Transverse colon (tissue), 4 donors: ENCODE measurements around the gene SLC22A23. TPM values are rescaled to one million over a fixed set of nuclear protein-coding genes. Genes with fewer than 3 reads are reported as not detected.

Source experiments
- DNase-seq: peaks from one replicate; pipeline ENCODE4 v3.0.0-alpha.2; 2019
- H3K27ac ChIP-seq, 4 donors: fragments of 200-600 bp; sonication (generic); 2 replicates each; pipeline ENCODE4 v1.5.1; 2016 to 2018; ENCODE audit warnings: inconsistent platforms in 4 of 4
- H3K27me3 ChIP-seq: fragments of 200-600 bp; sonication (generic); 2 replicates; pipeline ENCODE4 v1.5.1; 2017; ENCODE audit warnings: inconsistent platforms
- H3K36me3 ChIP-seq, 4 donors: fragments of 200-600 bp; sonication (generic); 2 replicates each; pipeline ENCODE4 v1.5.1; 2017 to 2019; ENCODE audit warnings: inconsistent platforms in 4 of 4
- H3K4me1 ChIP-seq, 4 donors: fragments of 200-600 bp; sonication (generic); 2 replicates each; pipeline ENCODE4 v1.5.1; 2017 to 2020; ENCODE audit warnings: inconsistent platforms in 4 of 4
- H3K4me3 ChIP-seq, 4 donors: fragments of 200-600 bp; sonication (generic); 1 replicate in 1 of 4; 2 replicates in 3 of 4; pipeline versions ENCODE4 v1.5.1 to v1.6.1; 2017 to 2019; ENCODE audit warnings: inconsistent platforms in 4 of 4
- H3K9me3 ChIP-seq, 2 donors: fragments of 200-600 bp; sonication (generic); 2 replicates each; pipeline ENCODE4 v1.5.1; 2017 to 2019; ENCODE audit warnings: inconsistent platforms in 2 of 2
- CTCF ChIP-seq, 5 experiments: fragments of 200-600 bp in 3 of 5; fragments of 450-650 bp in 2 of 5; sonication (generic) in 3 of 5; IDR thresholded peaks; 1 replicate in 2 of 5; 2 replicates in 3 of 5; pipeline ENCODE4 v1.5.1; 2016 to 2017; ENCODE audit warnings: antibody characterized with exemption in 5 of 5, inconsistent platforms in 3 of 5, mild to moderate bottlenecking in 2 of 5, moderate library complexity in 1 of 5
- EP300 ChIP-seq: sonication (generic); formaldehyde crosslinking; IDR thresholded peaks from one replicate; pipeline ENCODE4 v1.6.1; 2017; ENCODE audit warnings: antibody characterized with exemption, low read depth
- POLR2A ChIP-seq: fragments of 450-650 bp; IDR thresholded peaks from one replicate; pipeline ENCODE4 v1.6.1; 2016; ENCODE audit warnings: antibody characterized with exemption, mild to moderate bottlenecking, moderate library complexity
- POLR2AphosphoS5 ChIP-seq, 3 donors: sonication (generic); formaldehyde crosslinking; IDR thresholded peaks; one replicate each; pipeline ENCODE4 v1.6.1; 2016; ENCODE audit warnings: antibody characterized with exemption in 3 of 3
- WGBS, 2 donors: methylation state at CpG; one replicate each; pipeline ENCODE4 v1.1.5; 2018; ENCODE audit warnings: low coverage in 1 of 2; 5-methylcytosine and 5-hydroxymethylcytosine counted together
- in situ Hi-C, 4 donors: fragments of 200-750 bp; cut with MboI; loops; one replicate each; pipeline versions ENCODE4 v1.15.0 to v1.15.1; 2017; ENCODE audit warnings: low sequenced_read_pairs in 3 of 4, low pct_ligation_motif_present in 1 of 4, low pct_unique_long_range_greater_than_20kb in 1 of 4
- intact Hi-C: fragments of 100-400 bp; cut with DNase I; formaldehyde crosslinking; loops from one replicate; pipeline ENCODE4 v1.15.1; 2023; ENCODE audit warnings: low total_unique reads
- total RNA-seq, 4 donors: library from RNA; depleted of rRNA; stranded (reverse); fragments of >200 nt; gene quantifications; one replicate each; pipeline ENCODE4 v1.1.0, GENCODE V29; 2016

The SLC22A23 gene
- total RNA-seq, 4 donors from 2014 or later: 96.1 to 161 (median 117) TPM

DNA sequence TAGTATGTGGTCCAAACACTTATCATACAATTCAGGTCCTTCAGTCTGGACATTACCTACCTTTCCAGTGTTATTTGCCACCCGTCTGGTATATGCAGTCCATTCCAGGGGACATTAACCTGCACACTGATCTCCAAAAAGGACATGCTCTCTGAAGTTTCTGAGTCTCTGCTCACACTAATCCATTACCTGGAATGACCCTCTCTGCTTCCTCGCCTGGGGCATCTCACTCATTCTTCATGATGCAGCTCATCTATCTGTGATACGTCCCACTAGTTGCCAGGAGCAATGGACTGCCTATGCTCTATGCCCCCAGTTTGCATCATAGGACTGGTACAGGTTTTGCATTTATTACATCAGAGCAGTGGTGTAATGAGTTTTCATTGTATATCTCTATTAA is 223.5 kb downstream of the SLC22A23 start:
- Histone ChIP-seq H3K4me1 (peaks cover 11 to 39% (median 34%) of the 10 kb centered on the region in 4 donors), H3K4me3 (no peak overlapping the region), H3K9me3 (no peaks in the 10 kb centered on the region), H3K27me3 (peaks cover 94% of the 10 kb centered on the region), H3K27ac (no peak overlapping the region), H3K36me3 (no peaks in the 10 kb centered on the region)
- in situ Hi-C loops: no loop called here
- intact Hi-C loops: no loop called here
- 75 to 79% methylated on average over 3 of the region's 3 CpGs for WGBS, 2 donors
- TF ChIP-seq POLR2AphosphoS5 (IDR thresholded peaks at IDR 0.05): no peak
- no peak for TF ChIP-seq POLR2A
- no peak for TF ChIP-seq CTCF (IDR thresholded peaks at IDR 0.05)
- no peak for TF ChIP-seq EP300
- no peak for DNase-seq

- WGBS, 2 donors: 23 to 43% methylated on average over 11 to 23 of the region's 23 CpGs
- no peak for TF ChIP-seq CTCF (IDR thresholded peaks at IDR 0.05)
- TF ChIP-seq EP300: no peak
- TF ChIP-seq POLR2A: no peak
- intact Hi-C loops (no loop called here), in situ Hi-C loops (no loop called here)
- Histone ChIP-seq H3K27me3 (peaks cover 97% of the 10 kb centered on the region), H3K4me3 (peak overlapping the region; percentile 17 to 56 (median 37)), H3K27ac (peak overlapping the region; percentile 65 to 83 (median 72)), H3K36me3 (no peaks in the 10 kb centered on the region), H3K9me3 (no peaks in the 10 kb centered on the region), H3K4me1 (peaks cover 16 to 49% (median 44%) of the 10 kb centered on the region in 4 donors)
- no peak for DNase-seq
These were observed 224.6 kb downstream of the SLC22A23 start for GRCh38 chr6:3232017-3232945.

DNA sequence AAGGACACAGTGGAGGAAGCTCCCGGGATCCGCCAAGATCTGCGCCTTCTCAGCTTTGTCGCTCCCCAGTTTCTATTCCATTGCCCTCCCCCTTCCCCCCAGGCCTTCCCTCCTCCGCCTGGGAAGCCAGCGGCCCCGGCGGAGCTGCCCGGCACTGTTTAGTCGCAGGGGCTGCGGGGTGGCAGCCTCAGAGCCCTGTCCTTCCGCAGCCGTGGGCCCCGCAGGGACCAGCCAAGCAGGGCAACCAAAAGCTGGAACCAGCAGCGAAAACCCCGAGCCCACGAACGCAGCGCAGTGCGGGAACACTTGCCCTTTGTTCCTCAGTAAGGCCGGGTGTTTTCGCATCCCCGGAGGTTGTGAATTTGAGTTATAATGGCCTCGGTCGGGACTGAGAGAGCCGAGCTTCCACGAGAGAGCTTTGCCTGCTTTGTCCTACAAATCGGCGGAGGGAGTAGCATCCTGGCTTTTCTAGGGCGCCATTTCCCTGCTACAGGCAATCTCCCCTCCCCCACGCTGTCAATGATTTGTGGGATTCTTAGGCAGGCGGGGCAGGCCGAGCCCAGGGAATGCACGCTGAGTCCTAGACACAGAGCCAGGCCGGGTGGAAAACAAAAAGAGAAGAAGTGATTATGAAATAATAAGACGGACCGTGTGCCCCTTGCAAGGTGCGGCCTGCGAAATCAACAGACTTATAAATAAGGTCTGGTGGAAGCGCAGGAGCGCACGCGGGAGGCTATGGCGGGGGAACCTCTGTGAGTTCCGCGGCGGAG is 225.4 kb downstream of the SLC22A23 start:
- Histone ChIP-seq H3K27me3 (peaks cover 97% of the 10 kb centered on the region), H3K27ac (peak overlapping the region; percentile 65 to 83 (median 72)), H3K4me1 (peaks cover 16 to 58% (median 53%) of the 10 kb centered on the region in 4 donors), H3K4me3 (peak overlapping the region; percentile 29 to 56 (median 41)), H3K9me3 (no peaks in the 10 kb centered on the region), H3K36me3 (no peaks in the 10 kb centered on the region)
- DNase-seq: peak; percentile 84
- in situ Hi-C loops: no loop called here
- intact Hi-C loops: loop anchor here (2.0 kb wide), 1 partner anchor 73 kb away; no protein-coding TSS in a partner anchor
- TF ChIP-seq EP300 (no peak), POLR2AphosphoS5 (IDR thresholded peaks at IDR 0.05) (peak; percentile 46 to 75 (median 63))
- 0 to 3% methylated on average over 1 to 47 of the region's 47 CpGs for WGBS, 2 donors

DNA sequence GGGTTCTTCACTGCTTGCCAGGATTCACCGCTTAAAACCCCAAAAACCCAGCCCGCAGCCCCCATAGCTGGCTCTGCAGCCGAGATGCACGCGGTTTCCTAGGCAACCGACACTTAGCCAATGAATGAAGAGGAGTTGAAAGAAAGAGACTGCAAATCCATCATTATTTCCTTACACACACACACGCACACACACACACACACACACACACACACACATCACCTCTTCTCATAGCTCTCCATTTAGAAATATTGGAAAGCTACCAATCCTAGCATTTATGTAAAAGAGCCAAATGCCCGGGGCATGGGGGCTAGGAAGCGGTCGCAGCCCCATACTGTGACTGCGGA is 226.0 kb downstream of the SLC22A23 start:
- TF ChIP-seq POLR2A: no peak
- no peak for TF ChIP-seq CTCF (IDR thresholded peaks at IDR 0.05)
- no peak for TF ChIP-seq EP300
- TF ChIP-seq POLR2AphosphoS5 (IDR thresholded peaks at IDR 0.05): no peak
- H3K4me1 ChIP-seq: peaks cover 16 to 58% (median 53%) of the 10 kb centered on the region in 4 donors
- in situ Hi-C loops (no loop called here), intact Hi-C loops (loop anchor here (2.0 kb wide), 1 partner anchor 72 kb away; no protein-coding TSS in a partner anchor)
- H3K27ac ChIP-seq: peak overlapping the region; percentile 65 to 83 (median 72)
- H3K9me3 ChIP-seq: no peaks in the 10 kb centered on the region
- WGBS, 2 donors: 11% methylated on average over 5 to 11 of the region's 11 CpGs
- H3K4me3 ChIP-seq: peak overlapping the region; percentile 29 to 56 (median 41)
- no peak for DNase-seq
- H3K36me3 ChIP-seq: no peaks in the 10 kb centered on the region
- H3K27me3 ChIP-seq: peaks cover 98% of the 10 kb centered on the region
